PC-9 (cell line): Measurements from ENCODE around the gene CD8B. TPM values are rescaled to one million over a fixed set of nuclear protein-coding genes. Genes with fewer than 3 reads are reported as not detected.
"Not testable (repeated sequence)": the region's sequence is repeated elsewhere in the genome, so short reads cannot be mapped to it uniquely, and the experiment has no call there.

Experiments
- BruUV-seq: library from RNA; stranded (reverse); fragments of 400-500 nt; replicated peaks from 2 replicates; lab custom pipeline; 2021; lab: Mats Ljungman, UMichigan
- CTCF ChIA-PET: fragments of 300-600 bp; sonication (Branson Sonifier 250); formaldehyde crosslinking; loops from one replicate; lab custom pipeline; 2022; ENCODE audit warnings: antibody characterized with exemption; lab: Charles Lee
- POLR2A ChIA-PET: fragments of 300-600 bp; sonication (Branson Sonifier 250); formaldehyde crosslinking; loops from one replicate; lab custom pipeline; 2022; ENCODE audit warnings: antibody characterized with exemption; ENCODE audit not compliant: unreplicated experiment; lab: Charles Lee
- DNase-seq, 2 experiments: peaks; one replicate each; pipeline versions ENCODE4 v3.0.0 to v3.0.0-alpha.2; 2015 to 2022; ENCODE audit warnings: mixed read lengths in 1 of 2
- H2AFZ ChIP-seq: fragments of 200-600 bp; sonication (generic); 2 replicates; pipeline ENCODE4 v1.8.1; 2017; ENCODE audit warnings: antibody characterized with exemption
- H3F3A ChIP-seq: fragments of 200-600 bp; sonication (generic); 2 replicates; pipeline ENCODE4 v1.8.1; 2017; ENCODE audit warnings: antibody characterized with exemption, mild to moderate bottlenecking, low read depth; ENCODE audit not compliant: insufficient read depth
- H3K27ac ChIP-seq: fragments of 200-600 bp; sonication (generic); 2 replicates; pipeline ENCODE4 v1.6.1; 2016; ENCODE audit warnings: mixed run types
- H3K27me3 ChIP-seq: fragments of 200-600 bp; sonication (generic); 2 replicates; pipeline ENCODE4 v1.6.1; 2016; ENCODE audit warnings: low read depth, mixed run types; ENCODE audit not compliant: insufficient read depth
- H3K36me3 ChIP-seq: fragments of 200-600 bp; sonication (generic); 2 replicates; pipeline ENCODE4 v1.6.1; 2016; ENCODE audit warnings: low read depth, mixed run types
- H3K4me1 ChIP-seq: fragments of 200-600 bp; sonication (generic); replicated peaks from 2 replicates; pipeline ENCODE4 v1.6.1; 2016; ENCODE audit warnings: mixed run types; ENCODE audit not compliant: insufficient read depth
- H3K4me2 ChIP-seq: fragments of 200-600 bp; sonication (generic); 2 replicates; pipeline ENCODE4 v1.6.1; 2017; ENCODE audit warnings: mixed run types
- H3K4me3 ChIP-seq: fragments of 200-600 bp; sonication (generic); 2 replicates; pipeline ENCODE4 v1.6.1; 2016; ENCODE audit warnings: mixed run types
- H3K79me2 ChIP-seq: fragments of 200-600 bp; sonication (generic); 2 replicates; pipeline ENCODE4 v1.6.1; 2017; ENCODE audit warnings: low read depth, mixed run types
- H3K9me2 ChIP-seq: fragments of 200-600 bp; sonication (generic); 2 replicates; pipeline ENCODE4 v1.8.1; 2017; ENCODE audit warnings: mild to moderate bottlenecking; ENCODE audit not compliant: insufficient read depth
- H3K9me3 ChIP-seq: fragments of 200-600 bp; sonication (generic); 2 replicates; pipeline ENCODE4 v1.8.1; 2016; ENCODE audit warnings: low read depth; ENCODE audit not compliant: insufficient read depth
- H4K20me1 ChIP-seq: fragments of 200-600 bp; sonication (generic); 2 replicates; pipeline ENCODE4 v1.8.1; 2017; ENCODE audit not compliant: insufficient read depth
- intact Hi-C: fragments of 100-400 bp; cut with micrococcal nuclease; formaldehyde crosslinking; loops from one replicate; pipeline ENCODE4 v1.10.0; 2022; ENCODE audit not compliant: unreplicated experiment
- total RNA-seq: library from RNA; stranded (reverse); gene quantifications from 2 replicates; pipeline ENCODE4 v1.2.3, GENCODE V29; 2021

The CD8B gene
- total RNA-seq, 1 experiment from 2014 or later: not detected

- DNase-seq, H3K27me3 ChIP-seq, H3K4me3 ChIP-seq, H3K36me3 ChIP-seq, H3F3A ChIP-seq, H4K20me1 ChIP-seq, CTCF ChIA-PET, H3K4me1 ChIP-seq, POLR2A ChIA-PET, H2AFZ ChIP-seq, BruUV-seq, H3K9me2 ChIP-seq, intact Hi-C loops, H3K4me2 ChIP-seq, H3K79me2 ChIP-seq, H3K27ac ChIP-seq, H3K9me3 ChIP-seq: not testable (repeated sequence)
Measured at GRCh38 chr2:86870941-86871340, 9.3 kb upstream of the CD8B start.

- H3K79me2 ChIP-seq, H2AFZ ChIP-seq, H3F3A ChIP-seq, CTCF ChIA-PET, H3K4me2 ChIP-seq, H3K4me3 ChIP-seq, intact Hi-C loops, H3K36me3 ChIP-seq, H3K9me2 ChIP-seq, H3K27me3 ChIP-seq, H3K4me1 ChIP-seq, POLR2A ChIA-PET, BruUV-seq, DNase-seq, H4K20me1 ChIP-seq, H3K27ac ChIP-seq, H3K9me3 ChIP-seq: not testable (repeated sequence)
Measured at GRCh38 chr2:86868895-86869468, 7.3 kb upstream of the CD8B start.

GRCh38 chr2:86862380-86862703 is 656 bp upstream of the CD8B start:
- CTCF ChIA-PET, intact Hi-C loops: not testable (repeated sequence)

GRCh38 chr2:86861175-86861574 is 511 bp downstream of the CD8B start:
- H3K27me3 ChIP-seq, H3K9me2 ChIP-seq, H3K4me2 ChIP-seq, H2AFZ ChIP-seq, BruUV-seq, H3K79me2 ChIP-seq, H3K36me3 ChIP-seq, H3F3A ChIP-seq, CTCF ChIA-PET, H3K27ac ChIP-seq, DNase-seq, H3K9me3 ChIP-seq, H3K4me1 ChIP-seq, intact Hi-C loops, H4K20me1 ChIP-seq, POLR2A ChIA-PET, H3K4me3 ChIP-seq: not testable (repeated sequence)

More at GRCh38 chr2:86862380-86862703, 656 bp upstream of the CD8B start:
- DNase-seq, H3K79me2 ChIP-seq, H3K4me1 ChIP-seq, H3K4me3 ChIP-seq, H3K27me3 ChIP-seq, H3K4me2 ChIP-seq, H2AFZ ChIP-seq, POLR2A ChIA-PET, H3F3A ChIP-seq, H3K9me2 ChIP-seq, H4K20me1 ChIP-seq, H3K27ac ChIP-seq, BruUV-seq, H3K36me3 ChIP-seq, H3K9me3 ChIP-seq: not testable (repeated sequence)

GRCh38 chr2:86860573-86860972 is 1.1 kb downstream of the CD8B start:
- BruUV-seq, H3K9me2 ChIP-seq, H3F3A ChIP-seq, H3K4me3 ChIP-seq, H3K27me3 ChIP-seq, intact Hi-C loops, H3K9me3 ChIP-seq, H3K36me3 ChIP-seq, H3K4me1 ChIP-seq, POLR2A ChIA-PET, H3K4me2 ChIP-seq, H4K20me1 ChIP-seq, H3K79me2 ChIP-seq, CTCF ChIA-PET, H2AFZ ChIP-seq, DNase-seq, H3K27ac ChIP-seq: not testable (repeated sequence)

GRCh38 chr2:86857688-86858087 is 4.0 kb downstream of the CD8B start:
- intact Hi-C loops, POLR2A ChIA-PET, BruUV-seq: not testable (repeated sequence)

GRCh38 chr2:86856498-86856897 is 5.2 kb downstream of the CD8B start:
- H3K9me3 ChIP-seq, BruUV-seq, intact Hi-C loops, POLR2A ChIA-PET, H3K36me3 ChIP-seq, H3K4me2 ChIP-seq, DNase-seq, H4K20me1 ChIP-seq, H3K4me3 ChIP-seq, H2AFZ ChIP-seq, CTCF ChIA-PET, H3K79me2 ChIP-seq, H3K27me3 ChIP-seq, H3F3A ChIP-seq, H3K9me2 ChIP-seq, H3K27ac ChIP-seq, H3K4me1 ChIP-seq: not testable (repeated sequence)

More at GRCh38 chr2:86857688-86858087, 4.0 kb downstream of the CD8B start:
- H2AFZ ChIP-seq, H3K4me1 ChIP-seq, CTCF ChIA-PET, H3K9me2 ChIP-seq, H3K27ac ChIP-seq, H3K27me3 ChIP-seq, DNase-seq, H3K4me3 ChIP-seq, H4K20me1 ChIP-seq, H3K79me2 ChIP-seq, H3F3A ChIP-seq, H3K36me3 ChIP-seq, H3K9me3 ChIP-seq, H3K4me2 ChIP-seq: not testable (repeated sequence)
